ENCODE data around the gene RECQL5.
"Not testable (repeated sequence)": the region's sequence is repeated elsewhere in the genome, so short reads cannot be mapped to it uniquely, and the experiment has no call there.

The RECQL5 gene

DNA sequence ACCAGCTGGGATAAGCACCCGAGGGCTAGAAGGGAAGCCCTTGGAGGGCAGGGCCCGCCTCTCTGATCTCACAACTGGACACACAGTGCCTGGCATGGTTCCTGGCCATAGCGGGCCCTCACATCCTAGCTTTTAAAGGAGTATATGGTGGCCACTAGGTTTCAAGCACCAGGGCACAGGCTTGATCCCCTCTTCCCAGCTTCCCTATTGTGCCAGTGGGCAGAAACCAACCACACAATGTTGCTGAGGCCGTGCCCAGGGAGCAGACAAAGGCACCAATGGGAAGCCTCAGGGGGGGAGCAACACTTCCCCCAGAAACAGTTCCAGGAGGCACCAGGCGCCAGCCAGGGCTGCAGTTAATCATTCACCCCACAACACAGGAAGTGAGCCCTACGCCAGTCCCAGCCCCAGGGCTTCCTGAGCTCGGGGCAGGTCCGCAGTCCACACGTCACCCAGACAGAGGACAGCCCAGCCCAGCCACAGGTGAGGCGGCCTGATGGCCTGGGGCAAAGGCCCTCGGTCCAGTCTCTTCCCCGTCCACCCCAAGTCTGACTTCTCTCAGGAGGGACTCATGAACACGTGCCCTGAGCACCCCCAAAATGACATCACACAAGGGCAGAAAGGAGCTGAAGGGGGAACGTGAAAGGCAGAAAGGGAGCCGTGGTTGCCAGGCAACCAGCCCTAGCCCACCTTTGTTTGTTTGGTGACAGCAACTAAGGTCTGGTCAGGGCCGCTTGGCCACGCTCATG is 20.9 kb downstream of the RECQL5 start:
- DNase-seq, result no peak

DNA sequence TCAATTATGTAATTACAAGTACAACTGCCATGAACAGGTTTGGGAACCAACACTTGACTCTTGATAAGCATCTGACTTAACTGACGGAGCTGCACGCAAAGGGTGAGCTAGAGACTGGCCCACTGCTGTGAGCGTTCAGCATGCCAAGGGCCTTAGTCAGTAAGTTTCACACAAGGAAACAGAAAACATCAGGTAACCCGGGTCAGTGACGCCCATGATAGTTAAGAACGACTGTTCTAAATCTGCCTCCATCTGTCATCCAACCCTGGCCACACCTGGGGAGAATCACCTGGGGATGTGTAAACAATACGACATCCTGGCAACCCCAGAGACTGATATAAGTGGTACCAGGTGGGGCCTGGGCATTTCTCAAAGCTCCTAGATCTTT is 21.5 kb downstream of the RECQL5 start:
- DNase-seq, result no peak

DNA sequence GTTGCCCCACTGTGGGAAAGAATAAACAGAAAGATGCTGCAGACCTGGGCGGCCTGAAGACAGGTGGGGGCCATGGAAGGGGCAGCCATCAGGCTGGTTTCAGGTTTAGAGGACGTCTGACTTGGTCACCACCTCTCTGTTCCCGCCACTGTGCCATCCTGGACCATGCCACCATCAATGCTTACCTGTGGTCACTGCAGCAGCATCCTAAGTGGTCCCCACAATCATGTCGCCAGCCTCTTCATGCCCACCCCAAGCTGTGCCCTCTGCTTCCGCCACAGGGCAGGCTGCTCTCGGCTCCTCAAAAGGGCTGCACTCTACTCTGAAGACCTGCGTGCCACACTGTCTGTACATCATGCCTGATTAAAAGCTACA is 23.3 kb downstream of the RECQL5 start:
- DNase-seq, result no peak

DNA sequence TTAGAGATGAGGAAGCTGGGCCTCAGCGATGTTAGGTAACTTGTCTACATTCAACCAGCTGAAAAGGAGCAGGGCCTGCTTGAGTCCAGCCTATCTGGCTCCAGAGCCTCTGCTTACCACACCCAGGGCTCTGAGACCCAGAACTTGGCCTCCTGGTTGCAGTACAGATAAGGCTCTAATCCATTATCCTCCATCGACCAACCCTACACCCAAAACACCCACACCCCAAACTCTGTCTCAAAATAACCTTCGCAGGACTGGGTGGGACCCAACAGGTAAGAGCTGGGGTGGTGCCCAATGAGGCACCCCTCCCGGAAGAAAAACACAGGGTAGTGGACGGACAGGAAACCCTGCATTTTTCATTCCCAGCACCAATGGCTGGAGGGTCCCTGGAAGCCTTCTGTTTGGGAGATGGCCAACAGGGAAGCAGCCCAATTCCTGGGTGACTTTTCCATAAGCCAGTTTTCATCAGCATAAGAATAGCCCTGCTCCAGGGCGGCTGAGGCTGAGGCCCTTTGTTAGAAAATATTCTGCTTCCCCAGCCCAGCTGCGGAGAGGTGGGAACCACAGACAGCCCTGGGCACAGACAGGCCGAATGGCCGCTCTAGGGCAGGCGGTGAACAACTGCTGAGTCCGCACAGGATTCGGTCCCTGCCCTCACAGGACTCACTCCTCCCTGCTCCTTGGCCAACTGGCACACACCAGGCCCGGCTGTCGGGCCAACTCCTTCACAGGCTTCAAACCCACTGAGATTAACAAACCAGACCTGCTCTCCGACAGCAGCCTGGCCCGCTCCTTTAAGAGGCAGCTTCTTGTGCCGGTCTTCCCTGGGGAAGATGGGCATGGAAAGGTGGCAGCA is 23.9 kb downstream of the RECQL5 start:
- DNase-seq, result no peak

DNA sequence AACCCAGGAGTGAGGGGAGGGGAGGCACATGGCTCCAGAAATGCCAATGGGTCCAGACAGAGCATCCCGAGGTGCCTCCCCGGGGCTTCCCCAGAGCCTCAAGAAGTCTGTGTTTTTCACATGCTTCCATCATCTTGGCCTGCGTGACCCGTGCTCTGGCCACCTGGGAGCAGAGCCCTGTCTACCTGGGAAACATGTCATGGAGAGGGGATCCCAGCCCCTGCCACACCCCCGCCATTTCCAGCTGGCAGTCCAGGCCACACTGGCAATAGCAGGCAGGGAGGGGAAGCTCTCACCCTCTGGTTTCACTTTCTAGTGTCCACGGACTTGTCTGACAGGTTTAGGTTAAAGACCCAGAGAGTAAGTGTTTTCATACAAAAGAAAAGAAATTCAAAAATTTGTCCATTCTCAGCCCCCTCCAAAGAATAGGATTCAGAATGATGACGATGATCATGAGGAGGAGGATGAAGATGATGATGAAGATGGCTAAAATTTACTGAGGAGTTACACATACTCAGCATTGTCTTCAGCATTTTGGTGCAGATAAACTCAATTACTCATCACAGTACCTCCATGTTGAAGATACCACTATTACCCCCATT is 24.7 kb downstream of the RECQL5 start:
- no peak for DNase-seq

DNA sequence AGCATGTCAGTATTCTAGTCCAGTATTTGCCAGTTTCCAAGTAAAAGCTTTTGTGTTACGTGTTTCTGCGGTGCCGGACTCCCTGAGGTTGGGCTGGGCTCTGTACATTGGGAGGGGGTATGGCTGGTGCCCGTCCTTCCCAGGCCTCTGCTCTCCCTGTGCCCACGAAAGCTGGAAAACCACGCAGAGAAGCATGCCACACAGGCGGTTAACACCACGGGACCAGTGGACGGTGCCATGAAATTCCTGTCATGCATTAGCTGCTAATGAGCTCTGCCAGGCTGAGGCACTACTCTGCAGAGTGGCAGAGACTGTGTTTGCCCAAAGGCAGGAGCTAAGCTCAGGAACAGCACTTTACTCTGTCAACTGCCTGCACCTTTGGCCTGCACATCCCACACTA is 25.6 kb downstream of the RECQL5 start:
- no peak for DNase-seq

DNA sequence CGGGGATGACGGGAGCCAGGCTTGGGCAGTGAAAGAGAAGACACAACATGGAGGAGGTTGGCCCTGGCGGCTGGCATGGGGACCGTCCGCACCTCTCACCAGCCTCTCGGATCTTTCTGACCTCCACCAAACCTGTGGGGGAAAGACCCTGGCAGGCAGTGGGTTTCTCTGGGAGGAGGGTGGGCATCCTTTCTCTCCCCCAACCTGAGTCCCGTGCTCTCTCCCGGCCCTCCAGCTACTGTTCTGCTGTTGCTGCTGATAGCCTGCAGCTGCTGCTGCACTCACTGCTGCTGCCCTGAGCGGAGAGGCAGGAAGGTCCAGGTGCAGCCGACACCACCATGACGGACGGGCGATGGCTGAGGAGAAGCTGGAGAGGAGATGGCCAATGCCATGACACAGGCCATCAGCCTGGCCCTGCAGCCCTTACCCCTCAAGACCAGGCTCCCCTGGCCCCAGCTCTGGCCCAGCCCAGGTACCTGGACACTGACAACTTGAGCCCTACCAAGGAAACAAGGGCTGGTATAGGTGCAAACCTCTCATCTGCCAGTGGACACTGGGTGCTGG is 26.3 kb downstream of the RECQL5 start:
- no peak for DNase-seq

DNA sequence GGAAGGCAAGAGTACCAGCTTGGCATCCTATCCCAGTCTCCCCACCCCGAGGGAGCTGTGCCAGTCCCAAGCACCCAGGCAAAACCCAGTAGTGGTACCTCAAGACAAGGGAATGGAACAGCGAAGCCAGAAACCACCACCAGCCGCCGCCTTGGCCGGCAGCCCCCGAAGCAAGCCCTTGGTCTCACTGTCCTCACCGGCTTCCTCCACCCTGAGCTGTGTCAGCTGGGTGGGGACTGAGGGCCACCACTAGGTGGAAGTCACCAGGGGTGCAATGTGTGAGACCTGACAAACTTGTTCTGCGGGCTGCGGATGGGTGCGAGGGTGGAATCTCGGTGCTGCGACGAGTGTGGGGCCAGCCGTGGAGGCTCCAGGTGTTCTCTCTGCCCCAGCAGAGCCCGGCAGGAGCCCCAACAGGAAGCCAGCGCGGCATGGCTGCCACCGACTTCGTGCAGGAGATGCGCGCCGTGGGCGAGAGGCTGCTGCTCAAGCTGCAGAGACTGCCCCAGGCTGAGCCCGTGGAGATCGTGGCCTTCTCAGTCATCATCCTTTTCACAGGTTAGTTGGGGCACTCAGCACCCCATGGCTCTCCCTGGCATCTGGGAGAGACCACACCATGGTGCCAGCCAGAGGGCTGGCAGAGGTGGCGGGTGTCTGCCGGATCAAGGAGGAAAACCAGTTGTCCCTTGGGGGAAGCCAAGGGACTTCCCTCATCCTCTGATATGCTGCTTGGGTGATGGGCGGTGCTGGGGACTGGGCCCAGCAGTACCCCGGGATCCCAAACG is 27.0 kb downstream of the RECQL5 start:
- DNase-seq, result no peak

DNA sequence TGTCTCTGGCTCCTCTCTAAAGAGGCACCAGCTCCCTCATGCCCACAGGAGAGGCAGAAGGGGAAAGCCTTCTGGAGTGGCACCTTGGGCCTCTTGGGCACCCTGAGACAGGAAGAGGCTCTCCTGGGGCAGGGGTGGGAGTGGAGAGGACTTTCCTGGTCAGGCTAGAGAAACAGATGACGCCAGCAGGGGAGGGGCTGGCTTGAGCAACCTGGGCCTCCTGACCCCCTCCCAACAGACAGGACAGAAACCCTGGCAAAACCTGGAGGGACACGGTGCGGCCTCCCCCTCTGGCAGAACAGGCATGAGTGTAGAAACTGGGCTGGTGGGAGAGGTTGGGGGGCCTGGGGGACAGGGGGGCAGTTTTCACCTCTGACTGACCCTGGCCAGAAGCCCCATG is 27.6 kb downstream of the RECQL5 start:
- DNase-seq, result no peak

DNA sequence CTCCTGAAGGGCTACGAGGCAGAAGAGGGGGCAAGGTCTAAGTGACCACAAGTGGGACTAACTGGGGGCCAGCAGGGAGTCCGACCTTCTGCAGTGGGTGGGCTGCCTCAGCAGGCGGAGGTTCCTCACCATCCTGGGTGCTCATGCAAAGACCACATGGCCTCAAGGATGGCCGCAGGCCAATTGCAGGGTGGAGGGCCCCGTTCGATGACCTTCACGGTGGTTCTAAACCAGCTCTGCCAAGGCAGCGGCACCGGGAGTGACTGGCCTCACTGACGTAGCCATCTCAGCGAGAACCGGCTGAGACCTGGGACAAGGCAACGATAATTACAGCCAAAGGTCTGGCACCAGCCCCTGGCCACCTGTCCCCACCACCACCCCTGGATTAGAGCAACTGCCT is 28.1 kb downstream of the RECQL5 start:
- DNase-seq, result no peak

DNA sequence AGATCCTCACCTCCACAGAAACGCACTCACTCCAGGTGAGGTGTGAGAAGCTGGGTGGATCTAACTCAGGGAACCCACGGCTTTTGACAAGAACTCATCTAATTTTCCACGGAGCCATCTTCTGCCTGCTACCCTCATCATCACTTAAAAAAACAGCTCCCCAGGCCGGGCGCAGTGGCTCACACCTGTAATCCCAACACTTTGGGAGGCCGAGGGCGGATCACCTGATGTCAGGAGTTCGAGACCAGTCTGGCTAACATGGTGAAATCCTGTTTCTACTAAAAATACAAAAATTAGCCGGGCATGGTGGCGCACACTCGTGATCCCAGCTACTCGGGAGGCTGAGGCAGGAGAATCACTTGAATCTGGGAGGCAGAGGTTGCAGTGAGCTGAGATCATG is 28.9 kb downstream of the RECQL5 start:
- DNase-seq, result not testable (repeated sequence)

DNA sequence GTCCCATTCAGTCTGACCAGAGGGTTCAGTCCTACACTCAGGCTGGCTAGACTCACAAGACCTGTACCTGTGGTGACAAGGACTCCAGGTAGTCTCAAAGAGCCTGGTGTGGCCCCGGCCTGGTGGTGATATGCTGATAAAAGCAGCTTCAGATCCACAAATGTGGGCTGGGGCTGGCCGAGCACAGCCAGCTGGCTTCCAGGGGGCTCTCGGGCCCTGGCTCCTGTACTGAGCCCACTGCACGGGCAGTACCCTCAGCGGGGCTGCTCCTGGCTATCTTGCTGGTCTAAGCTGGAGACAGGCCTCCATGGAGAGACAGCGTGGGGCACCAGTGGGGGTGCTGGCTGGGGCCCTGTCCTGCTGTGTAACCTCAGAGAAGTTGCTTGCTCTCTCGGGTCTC is 29.4 kb downstream of the RECQL5 start:
- DNase-seq, result no peak

DNA sequence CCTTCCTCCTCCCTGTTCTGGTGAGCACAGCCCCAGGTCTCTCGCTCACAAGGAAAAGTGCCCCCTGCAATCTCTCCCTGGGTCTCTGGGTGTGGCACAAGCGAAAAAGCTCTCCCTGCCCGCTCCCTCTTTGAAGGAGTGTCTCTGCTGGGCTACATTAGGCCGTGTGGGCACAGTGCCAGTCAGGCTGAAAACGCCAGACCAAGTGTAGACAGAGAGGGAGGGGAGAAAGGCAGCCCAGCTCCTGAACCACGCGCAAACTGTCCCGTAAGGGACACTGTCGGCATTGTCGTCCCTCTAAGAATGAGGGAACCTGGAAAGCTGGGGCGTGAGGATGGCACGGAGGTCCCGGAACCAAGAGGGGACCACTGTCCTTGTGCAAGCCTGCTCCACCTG is 29.8 kb downstream of the RECQL5 start:
- no peak for DNase-seq

DNA sequence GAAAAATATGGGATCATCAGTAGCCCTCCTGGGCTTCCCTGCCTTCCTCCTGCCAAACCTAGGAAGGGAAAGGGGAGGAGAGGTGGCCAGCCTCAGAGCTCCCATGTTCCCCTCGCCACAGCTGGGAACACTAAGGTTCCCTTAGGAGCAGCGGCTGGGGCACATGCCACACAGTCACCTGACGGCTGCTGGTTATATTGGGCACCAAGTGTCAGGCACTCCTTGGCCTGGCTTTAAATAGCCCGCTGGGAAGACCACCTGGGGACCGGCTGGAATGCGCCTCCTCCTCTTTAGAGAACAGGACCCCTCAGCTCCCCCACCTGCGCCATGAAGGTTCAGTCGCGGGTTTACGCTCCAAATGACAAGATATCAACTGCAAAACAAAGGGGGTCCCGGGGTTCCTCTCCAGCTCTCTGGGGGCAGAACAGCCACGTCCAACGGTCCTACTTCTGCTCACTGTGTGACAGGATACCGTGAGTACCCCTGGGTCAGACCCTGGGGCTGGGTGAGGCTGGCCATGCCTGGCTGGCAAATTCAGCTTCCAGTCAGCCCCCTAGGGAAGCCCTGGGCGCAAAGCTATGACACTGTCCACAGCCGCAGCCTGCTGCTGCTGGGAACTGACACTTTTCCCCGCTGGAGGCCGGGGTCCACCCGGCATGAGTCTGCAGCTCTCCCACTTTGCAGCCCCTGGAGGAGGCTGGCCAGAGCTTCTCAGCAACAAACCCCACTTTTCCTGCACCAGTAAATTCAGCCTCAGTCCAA is 30.4 kb downstream of the RECQL5 start:
- no peak for DNase-seq

DNA sequence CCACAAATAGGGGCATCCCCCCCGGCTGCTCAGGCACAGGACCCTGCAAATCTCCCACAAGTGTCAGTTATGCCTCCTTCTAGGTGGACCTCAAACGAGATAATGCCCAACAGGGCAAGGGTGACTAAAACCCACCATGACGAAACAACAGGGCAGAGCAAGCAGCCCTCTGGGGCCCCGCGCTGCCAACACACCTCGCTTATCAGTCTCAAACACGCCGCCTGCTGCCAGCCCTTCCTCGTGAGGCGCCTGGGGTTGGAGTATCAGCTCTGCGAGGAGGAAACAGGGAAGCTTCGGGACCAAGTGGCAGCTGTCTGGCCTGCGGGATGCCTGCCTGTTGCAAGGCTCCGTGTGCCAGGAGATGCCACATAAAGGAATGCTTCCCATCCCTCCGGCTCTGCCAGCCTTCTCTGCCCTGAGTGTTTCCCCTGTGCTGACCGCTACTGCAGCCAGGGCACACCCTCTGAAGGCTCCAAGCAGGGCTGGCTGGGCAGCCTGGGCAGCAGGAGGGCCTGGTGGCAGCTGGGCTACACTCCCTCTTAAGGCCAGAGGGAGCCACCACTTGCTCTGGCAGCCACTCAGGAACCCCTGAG is 31.2 kb downstream of the RECQL5 start:
- no peak for DNase-seq

DNA sequence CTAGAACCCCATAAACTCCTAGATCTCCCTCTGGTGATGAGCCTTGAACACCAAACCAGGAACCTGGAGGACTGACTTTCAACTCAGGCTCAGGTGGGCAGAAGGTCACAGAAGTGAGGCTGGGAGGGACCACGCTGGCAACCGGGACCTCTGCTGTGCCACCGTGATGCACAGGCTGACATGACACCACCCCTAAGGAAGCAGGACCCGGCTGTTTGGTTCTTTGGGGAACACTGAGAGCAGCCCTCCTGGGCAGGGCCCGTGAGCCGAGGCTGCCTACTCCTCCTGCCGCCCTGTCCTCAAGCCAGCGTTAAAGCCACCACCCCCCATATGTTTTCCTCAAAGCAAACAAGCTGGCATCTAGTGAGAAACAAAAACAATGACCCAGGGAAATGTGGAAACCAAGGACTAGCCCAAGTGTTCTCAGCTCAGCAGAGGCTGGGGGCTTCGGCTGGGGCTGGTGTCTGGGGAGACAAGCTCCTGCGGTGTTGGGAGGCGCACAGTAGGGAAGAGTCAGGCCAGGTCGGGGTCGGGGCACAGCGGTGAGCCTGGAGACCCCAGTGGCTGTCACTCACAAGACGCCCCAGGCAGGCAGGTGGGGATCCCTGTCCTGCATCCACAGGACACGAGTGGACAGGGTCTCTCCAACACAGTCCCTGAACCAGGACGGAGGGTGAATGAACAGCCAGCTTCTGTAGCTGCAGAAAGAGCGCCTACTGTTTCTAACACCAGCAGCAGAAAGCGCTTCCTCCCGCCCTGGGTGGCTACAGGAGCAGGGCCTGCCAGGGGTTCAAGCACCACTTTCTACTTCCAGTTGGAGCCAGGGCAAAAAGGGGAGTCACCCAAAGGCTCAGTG is 32.0 kb downstream of the RECQL5 start:
- DNase-seq, result no peak

DNA sequence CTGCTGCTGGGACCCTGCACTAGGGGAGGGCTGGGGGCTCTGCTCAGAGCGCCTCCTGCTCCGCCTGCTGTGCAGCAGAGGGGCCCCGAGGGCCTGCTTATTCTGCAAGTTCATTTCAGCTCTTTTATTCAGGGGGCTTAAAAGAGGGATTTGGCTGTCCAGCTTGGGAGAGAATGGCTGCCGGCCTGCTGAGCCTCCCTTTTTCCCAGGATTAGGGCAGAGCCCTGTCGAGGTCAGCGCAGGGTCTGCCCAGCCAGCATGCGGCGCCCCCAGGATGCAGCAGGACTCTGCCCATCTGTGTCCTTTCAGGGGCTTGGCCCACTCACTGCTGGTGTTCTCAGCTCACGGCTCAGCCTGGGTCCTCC is 32.6 kb downstream of the RECQL5 start:
- DNase-seq, result no peak

DNA sequence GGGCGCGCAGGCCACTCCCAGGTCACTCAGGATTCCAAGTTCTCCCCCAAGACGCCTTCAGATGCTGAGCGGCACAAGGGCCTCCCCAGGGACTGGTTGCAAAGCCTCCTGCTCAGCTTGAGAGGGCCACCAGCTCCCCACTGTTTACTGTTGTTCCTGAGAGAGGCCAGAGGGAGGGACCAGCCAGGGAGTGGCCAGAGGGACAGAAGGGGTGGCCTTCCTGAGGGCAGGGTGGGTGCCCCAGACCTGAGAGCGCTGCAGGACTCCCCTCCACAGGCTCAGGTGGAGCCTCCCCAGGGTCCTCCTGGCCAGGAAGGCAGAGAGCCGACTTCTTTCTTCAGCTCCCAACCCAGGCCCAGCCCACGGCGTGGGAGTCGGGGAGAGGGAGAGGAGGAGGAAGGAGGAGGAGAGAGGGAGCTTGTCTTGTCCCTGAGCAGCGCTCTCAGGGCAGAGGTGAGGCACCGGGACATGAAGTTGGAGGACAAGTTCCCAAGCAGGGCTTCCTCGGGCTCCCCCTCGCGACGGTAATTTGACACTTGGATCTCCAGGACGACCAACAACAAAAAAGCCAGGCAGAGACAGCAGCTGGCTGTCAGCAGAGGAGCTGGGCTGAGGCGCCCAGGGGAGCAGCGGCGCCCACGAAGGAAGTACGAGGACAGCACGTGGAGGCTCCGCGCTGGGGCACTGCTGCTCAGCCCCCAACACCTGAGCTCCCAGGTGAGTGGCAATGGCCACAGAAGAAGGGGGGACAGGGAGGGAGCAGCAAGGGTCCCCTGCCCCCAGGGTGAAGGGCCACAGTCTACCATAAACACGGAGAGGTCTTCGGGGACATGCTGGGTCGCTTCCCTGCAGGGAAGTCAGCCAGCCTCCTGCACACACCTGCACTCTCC is 33.2 kb downstream of the RECQL5 start:
- peak; percentile 95 to 97 for DNase-seq

DNA sequence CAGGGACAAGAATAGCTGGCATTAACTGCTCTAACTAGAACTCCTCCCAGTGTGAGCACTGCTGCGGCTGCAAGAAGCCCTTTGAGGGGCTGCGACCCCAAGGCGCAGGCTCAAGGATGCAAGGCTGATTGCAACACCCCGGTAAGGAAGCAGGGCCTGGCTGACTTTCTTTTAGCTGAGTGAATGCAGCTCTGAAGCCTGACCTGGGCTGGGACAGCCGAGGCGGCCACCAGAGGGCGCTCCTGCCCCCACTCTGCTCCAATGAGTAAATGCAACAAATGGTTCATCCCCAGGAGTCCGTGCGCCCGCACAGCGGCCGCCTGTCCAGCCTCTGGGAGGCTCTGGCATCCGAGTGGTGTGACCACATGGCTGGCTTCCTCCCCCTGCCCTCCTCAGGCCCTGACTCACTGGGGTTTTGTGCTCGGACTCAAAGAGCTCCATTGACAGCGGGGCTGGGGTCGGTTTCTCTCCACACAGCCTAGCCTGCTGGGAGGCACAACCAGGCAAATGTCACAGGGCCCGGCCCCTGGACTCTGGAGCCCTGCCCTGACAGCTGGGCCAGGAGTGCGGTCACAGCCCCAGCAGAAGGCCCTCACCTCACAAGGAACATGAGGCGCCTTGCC is 34.0 kb downstream of the RECQL5 start, which contains the start of gene SMIM5:
Gene SMIM5 (plus strand): TSS at position 572 of the 623 bp plus-strand sequence. CDS start 6,768 bp downstream, outside the sequence.
- DNase-seq, result peak; percentile 59 to 79
